Measurements from ENCODE around the gene SLC26A1.

- TF ChIP-seq CTCF (IDR thresholded peaks at IDR 0.05) = no peak
- TF ChIP-seq POLR2A (IDR thresholded peaks at IDR 0.05) = no peak
Measured at GRCh38 chr4:1039493-1040343, 46.5 kb upstream of the SLC26A1 start.
